Breast epithelium (tissue), 4 donors: Measurements from ENCODE around the gene KRT85. TPM values are rescaled to one million over a fixed set of nuclear protein-coding genes. Genes with fewer than 3 reads are reported as not detected.

Experiments used
- DNase-seq, 2 donors: peaks; one replicate each; pipeline ENCODE4 v3.0.0-alpha.2; 2019; ENCODE audit warnings: low spot score in 2 of 2
- H3K27ac ChIP-seq, 2 donors: fragments of 200-600 bp; sonication (generic) in 1 of 2; one replicate each; pipeline ENCODE4 v1.5.1; 2016 to 2019; ENCODE audit warnings: mild to moderate bottlenecking in 1 of 2
- H3K27me3 ChIP-seq, 2 donors: fragments of 200-600 bp; sonication (generic) in 1 of 2; one replicate each; pipeline versions ENCODE4 v1.5.1 to v1.6.0; 2017 to 2019; ENCODE audit warnings: control low read depth in 1 of 2, mild to moderate bottlenecking in 1 of 2
- H3K36me3 ChIP-seq: fragments of 200-600 bp; one replicate; pipeline ENCODE4 v1.5.1; 2019
- H3K4me1 ChIP-seq, 2 donors: fragments of 200-600 bp; sonication (generic); one replicate each; pipeline ENCODE4 v1.5.1; 2016 to 2019; ENCODE audit warnings: control low read depth in 1 of 2
- H3K4me3 ChIP-seq, 3 donors: fragments of 200-600 bp; sonication (generic); 1 replicate in 2 of 3; 2 replicates in 1 of 3; pipeline ENCODE4 v1.5.1; 2016 to 2019; ENCODE audit warnings: mild to moderate bottlenecking in 3 of 3, moderate library complexity in 2 of 3
- H3K9me3 ChIP-seq, 2 donors: fragments of 200-600 bp; sonication (generic) in 1 of 2; one replicate each; pipeline ENCODE4 v1.5.1; 2016 to 2019; ENCODE audit warnings: control low read depth in 1 of 2
- CTCF ChIP-seq, 3 donors: fragments of 450-650 bp; IDR thresholded peaks; one replicate each; pipeline ENCODE4 v1.5.1; 2016 to 2017; ENCODE audit warnings: antibody characterized with exemption in 3 of 3, mild to moderate bottlenecking in 3 of 3, moderate library complexity in 3 of 3
- POLR2A ChIP-seq: fragments of 450-650 bp; IDR thresholded peaks from one replicate; pipeline ENCODE4 v1.6.1; 2016; ENCODE audit warnings: antibody characterized with exemption, mild to moderate bottlenecking, moderate library complexity
- POLR2AphosphoS5 ChIP-seq, 3 donors: sonication (generic); formaldehyde crosslinking; IDR thresholded peaks; one replicate each; pipeline ENCODE4 v1.6.1; 2017; ENCODE audit warnings: antibody characterized with exemption in 3 of 3
- intact Hi-C: fragments of 100-400 bp; cut with DNase I; formaldehyde crosslinking; loops from one replicate; pipeline ENCODE4 v1.15.1; 2023; ENCODE audit warnings: low total_unique reads
- total RNA-seq, 3 donors: library from RNA; depleted of rRNA; stranded (reverse); fragments of >200 nt; gene quantifications; one replicate each; pipeline ENCODE4 v1.1.0, GENCODE V29; 2016

KRT85 gene
- total RNA-seq, 3 donors from 2014 or later, result not detected

DNA sequence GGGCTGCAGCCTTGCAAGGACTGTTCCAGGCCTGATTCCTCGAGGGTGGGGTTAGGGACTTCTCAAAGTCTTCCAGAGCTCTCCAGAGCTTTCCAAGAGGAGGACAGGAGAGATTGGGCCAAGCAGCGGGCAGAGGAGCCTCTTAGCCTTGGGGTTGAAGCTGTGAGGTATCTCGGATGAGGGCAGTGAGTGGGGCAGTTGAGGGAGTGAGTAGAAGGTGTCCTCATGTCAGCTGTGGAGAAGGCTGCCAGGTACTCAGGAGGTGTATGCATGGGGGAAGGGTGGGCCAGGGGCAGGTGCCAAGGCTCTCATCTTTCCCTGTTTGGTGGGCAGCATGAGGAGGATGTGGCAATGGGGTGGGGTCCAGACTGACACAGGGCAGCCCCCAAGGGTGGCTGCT, 53.8 kb downstream of the KRT85 start:
- intact Hi-C loops, result no loop called here

GRCh38 chr12:52312086-52312485, 55.2 kb downstream of the KRT85 start:
- DNase-seq, result no peak
- intact Hi-C loops, result no loop called here

More for the DNA sequence above, 53.8 kb downstream of the KRT85 start:
- no peak for DNase-seq
- H3K36me3 ChIP-seq, result no peaks in the 10 kb centered on the region
- H3K4me3 ChIP-seq, result no peak overlapping the region
- TF ChIP-seq POLR2AphosphoS5 (IDR thresholded peaks at IDR 0.05) (no peak), CTCF (IDR thresholded peaks at IDR 0.05) (no peak), POLR2A (no peak)
- no peak overlapping the region for H3K27ac ChIP-seq
- H3K4me1 ChIP-seq, result no peaks in the 10 kb centered on the region
- no peaks in the 10 kb centered on the region for H3K9me3 ChIP-seq
- H3K27me3 ChIP-seq, result no peaks in the 10 kb centered on the region

GRCh38 chr12:52311285-52311648, 56.0 kb downstream of the KRT85 start:
- TF ChIP-seq POLR2AphosphoS5 (IDR thresholded peaks at IDR 0.05) (peak in 1 of 3 donors; percentile 12), POLR2A (no peak), CTCF (IDR thresholded peaks at IDR 0.05) (no peak)
- Histone ChIP-seq H3K36me3 (no peaks in the 10 kb centered on the region), H3K4me1 (no peaks in the 10 kb centered on the region), H3K9me3 (no peaks in the 10 kb centered on the region), H3K27ac (peak overlapping the region; percentile 8 to 52), H3K4me3 (no peak overlapping the region), H3K27me3 (no peaks in the 10 kb centered on the region)
- intact Hi-C loops, result no loop called here
- peak in 1 of 2 donors; percentile 65 for DNase-seq

More at GRCh38 chr12:52312086-52312485, 55.2 kb downstream of the KRT85 start:
- Histone ChIP-seq H3K27me3 (no peaks in the 10 kb centered on the region), H3K4me3 (no peak overlapping the region), H3K4me1 (no peaks in the 10 kb centered on the region), H3K9me3 (no peaks in the 10 kb centered on the region), H3K36me3 (no peaks in the 10 kb centered on the region), H3K27ac (peak overlapping the region in 1 of 2 donors; percentile 52)
- no peak for TF ChIP-seq CTCF (IDR thresholded peaks at IDR 0.05)
- no peak for TF ChIP-seq POLR2A
- TF ChIP-seq POLR2AphosphoS5 (IDR thresholded peaks at IDR 0.05), result no peak

- no peaks in the 10 kb centered on the region for H3K36me3 ChIP-seq
- H3K27ac ChIP-seq, result peak overlapping the region; percentile 8 to 52
- intact Hi-C loops, result no loop called here
- TF ChIP-seq POLR2AphosphoS5 (IDR thresholded peaks at IDR 0.05), result no peak
- DNase-seq, result no peak
- H3K9me3 ChIP-seq, result no peaks in the 10 kb centered on the region
- H3K27me3 ChIP-seq, result no peaks in the 10 kb centered on the region
- no peaks in the 10 kb centered on the region for H3K4me1 ChIP-seq
- H3K4me3 ChIP-seq, result no peak overlapping the region
Observed at GRCh38 chr12:52310622-52311284, 56.5 kb downstream of the KRT85 start.

Other genes with a start within 250 kb of the KRT85 start
- 1 to 10 TPM in 2 of 3 donors, not detected in 1; 2.9 to 9.8 TPM for gene KRT80, start 175.5 kb downstream of the KRT85 start, total RNA-seq
- gene KRT7, start 134.2 kb downstream of the KRT85 start, total RNA-seq, result 1,000 to 10,000 TPM in 1 of 3 donors, 100 to 1,000 TPM in 1, 1 to 10 TPM in 1; 4.2 to 1,051 (median 358) TPM
- 1 to 10 TPM in 1 of 3 donors, under 1 TPM in 1, not detected in 1; 0.66 to 2.2 TPM for gene KRT86, start 92.8 kb downstream of the KRT85 start, total RNA-seq
- 10 to 100 TPM in 1 of 3 donors, 1 to 10 TPM in 1, not detected in 1; 3.6 to 29.9 TPM for gene KRT81, start 75.9 kb downstream of the KRT85 start, total RNA-seq
- under 1 TPM in 2 of 3 donors, not detected in 1; 0.33 to 0.59 TPM for gene KRT83, start 46.1 kb downstream of the KRT85 start, total RNA-seq
- not detected for gene KRT84, start 18.2 kb upstream of the KRT85 start, total RNA-seq
- not detected for gene KRT82, start 38.9 kb upstream of the KRT85 start, total RNA-seq
- gene KRT75, start 66.9 kb upstream of the KRT85 start, total RNA-seq, result not detected
- 10 to 100 TPM in 2 of 3 donors, not detected in 1; 42.0 to 69.2 TPM for gene KRT6B, start 84.7 kb upstream of the KRT85 start, total RNA-seq
- gene KRT6C, start 106.3 kb upstream of the KRT85 start, total RNA-seq, result not detected
- 1 to 10 TPM in 1 of 3 donors, under 1 TPM in 1, not detected in 1; 0.33 to 3.1 TPM for gene KRT6A, start 125.8 kb upstream of the KRT85 start, total RNA-seq
- gene KRT5, start 152.9 kb upstream of the KRT85 start, total RNA-seq, result 100 to 1,000 TPM in 2 of 3 donors, 1 to 10 TPM in 1; 4.3 to 464 (median 413) TPM
- under 1 TPM in 1 of 3 donors, not detected in 2; 0.16 TPM for gene KRT71, start 185.7 kb upstream of the KRT85 start, total RNA-seq
- gene KRT74, start 206.4 kb upstream of the KRT85 start, total RNA-seq, result not detected
- not detected for gene KRT72, start 234.0 kb upstream of the KRT85 start, total RNA-seq